ENCODE measurements around the gene PPIP5K1.

PPIP5K1 gene

DNA sequence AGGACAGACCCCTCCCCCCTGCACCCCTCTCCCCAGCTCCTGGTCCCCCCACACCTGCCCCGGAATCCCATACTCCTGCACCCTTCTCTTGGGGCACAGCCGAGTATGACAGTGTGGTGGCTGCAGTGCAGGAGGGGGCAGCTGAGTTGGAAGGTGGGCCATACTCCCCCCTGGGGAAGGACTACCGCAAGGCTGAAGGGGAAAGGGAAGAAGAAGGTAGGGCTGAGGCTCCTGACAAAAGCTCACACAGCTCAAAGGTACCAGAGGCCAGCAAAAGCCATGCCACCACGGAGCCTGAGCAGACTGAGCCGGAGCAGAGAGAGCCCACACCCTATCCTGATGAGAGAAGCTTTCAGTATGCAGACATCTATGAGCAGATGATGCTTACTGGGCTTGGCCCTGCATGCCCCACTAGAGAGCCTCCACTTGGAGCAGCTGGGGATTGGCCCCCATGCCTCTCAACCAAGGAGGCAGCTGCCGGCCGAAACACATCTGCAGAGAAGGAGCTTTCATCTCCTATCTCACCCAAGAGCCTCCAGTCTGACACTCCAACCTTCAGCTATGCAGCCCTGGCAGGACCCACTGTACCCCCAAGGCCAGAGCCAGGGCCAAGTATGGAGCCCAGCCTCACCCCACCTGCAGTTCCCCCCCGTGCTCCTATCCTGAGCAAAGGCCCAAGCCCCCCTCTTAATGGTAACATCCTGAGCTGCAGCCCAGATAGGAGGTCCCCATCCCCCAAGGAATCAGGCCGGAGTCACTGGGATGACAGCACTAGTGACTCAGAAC lies 62.8 kb downstream of the PPIP5K1 start:
- Histone ChIP-seq H3K27me3 (no peaks in the 10 kb centered on the region), H3K9me3 (peaks cover 0 to 20% (median 0%) of the 10 kb centered on the region in 3 donors), H3K27ac (no peak overlapping the region), H3K4me1 (no peaks in the 10 kb centered on the region), H3K36me3 (peaks cover 28 to 63% (median 41%) of the 10 kb centered on the region in 3 donors), H3K4me3 (no peak overlapping the region)
- no peak for DNase-seq
- TF ChIP-seq, protein P1, sequence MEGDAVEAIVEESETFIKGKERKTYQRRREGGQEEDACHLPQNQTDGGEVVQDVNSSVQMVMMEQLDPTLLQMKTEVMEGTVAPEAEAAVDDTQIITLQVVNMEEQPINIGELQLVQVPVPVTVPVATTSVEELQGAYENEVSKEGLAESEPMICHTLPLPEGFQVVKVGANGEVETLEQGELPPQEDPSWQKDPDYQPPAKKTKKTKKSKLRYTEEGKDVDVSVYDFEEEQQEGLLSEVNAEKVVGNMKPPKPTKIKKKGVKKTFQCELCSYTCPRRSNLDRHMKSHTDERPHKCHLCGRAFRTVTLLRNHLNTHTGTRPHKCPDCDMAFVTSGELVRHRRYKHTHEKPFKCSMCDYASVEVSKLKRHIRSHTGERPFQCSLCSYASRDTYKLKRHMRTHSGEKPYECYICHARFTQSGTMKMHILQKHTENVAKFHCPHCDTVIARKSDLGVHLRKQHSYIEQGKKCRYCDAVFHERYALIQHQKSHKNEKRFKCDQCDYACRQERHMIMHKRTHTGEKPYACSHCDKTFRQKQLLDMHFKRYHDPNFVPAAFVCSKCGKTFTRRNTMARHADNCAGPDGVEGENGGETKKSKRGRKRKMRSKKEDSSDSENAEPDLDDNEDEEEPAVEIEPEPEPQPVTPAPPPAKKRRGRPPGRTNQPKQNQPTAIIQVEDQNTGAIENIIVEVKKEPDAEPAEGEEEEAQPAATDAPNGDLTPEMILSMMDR (IDR thresholded peaks at IDR 0.05), result no peak
- intact Hi-C loops (cut with DNase I; ENCODE audit: low total_unique reads), result no loop called here

DNA sequence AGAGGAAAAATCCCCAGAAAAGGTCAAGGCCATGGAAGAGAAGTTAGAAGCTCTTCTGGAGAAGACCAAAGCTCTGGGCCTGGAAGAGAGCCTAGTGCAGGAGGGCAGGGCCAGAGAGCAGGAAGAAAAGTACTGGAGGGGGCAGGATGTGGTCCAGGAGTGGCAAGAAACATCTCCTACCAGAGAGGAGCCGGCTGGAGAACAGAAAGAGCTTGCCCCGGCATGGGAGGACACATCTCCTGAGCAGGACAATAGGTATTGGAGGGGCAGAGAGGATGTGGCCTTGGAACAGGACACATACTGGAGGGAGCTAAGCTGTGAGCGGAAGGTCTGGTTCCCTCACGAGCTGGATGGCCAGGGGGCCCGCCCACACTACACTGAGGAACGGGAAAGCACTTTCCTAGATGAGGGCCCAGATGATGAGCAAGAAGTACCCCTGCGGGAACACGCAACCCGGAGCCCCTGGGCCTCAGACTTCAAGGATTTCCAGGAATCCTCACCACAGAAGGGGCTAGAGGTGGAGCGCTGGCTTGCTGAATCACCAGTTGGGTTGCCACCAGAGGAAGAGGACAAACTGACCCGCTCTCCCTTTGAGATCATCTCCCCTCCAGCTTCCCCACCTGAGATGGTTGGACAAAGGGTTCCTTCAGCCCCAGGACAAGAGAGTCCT lies 63.6 kb downstream of the PPIP5K1 start:
- intact Hi-C loops (cut with DNase I; ENCODE audit: low total_unique reads), result no loop called here
- Histone ChIP-seq H3K9me3 (peaks cover 0 to 20% (median 0%) of the 10 kb centered on the region in 3 donors), H3K36me3 (peaks cover 36 to 71% (median 49%) of the 10 kb centered on the region in 3 donors), H3K4me3 (no peak overlapping the region), H3K4me1 (no peaks in the 10 kb centered on the region), H3K27ac (no peak overlapping the region), H3K27me3 (no peaks in the 10 kb centered on the region)
- no peak for DNase-seq
- TF ChIP-seq, protein P1 (IDR thresholded peaks at IDR 0.05), result no peak

DNA sequence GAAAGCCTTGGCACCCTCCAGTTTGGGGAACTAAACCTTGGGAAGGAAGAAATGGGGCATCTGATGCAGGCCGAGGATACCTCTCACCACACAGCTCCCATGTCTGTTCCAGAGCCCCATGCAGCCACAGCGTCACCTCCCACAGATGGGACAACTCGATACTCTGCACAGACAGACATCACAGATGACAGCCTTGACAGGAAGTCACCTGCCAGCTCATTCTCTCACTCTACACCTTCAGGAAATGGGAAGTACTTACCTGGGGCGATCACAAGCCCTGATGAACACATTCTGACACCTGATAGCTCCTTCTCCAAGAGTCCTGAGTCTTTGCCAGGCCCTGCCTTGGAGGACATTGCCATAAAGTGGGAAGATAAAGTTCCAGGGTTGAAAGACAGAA lies 64.9 kb downstream of the PPIP5K1 start:
- Histone ChIP-seq H3K27me3 (no peaks in the 10 kb centered on the region), H3K27ac (no peak overlapping the region), H3K4me1 (no peaks in the 10 kb centered on the region), H3K9me3 (peaks cover 0 to 20% (median 0%) of the 10 kb centered on the region in 3 donors), H3K36me3 (peaks cover 45 to 81% (median 62%) of the 10 kb centered on the region in 3 donors), H3K4me3 (no peak overlapping the region)
- TF ChIP-seq, protein P1 (IDR thresholded peaks at IDR 0.05), result no peak
- intact Hi-C loops (cut with DNase I; ENCODE audit: low total_unique reads), result no loop called here
- DNase-seq, result no peak

DNA sequence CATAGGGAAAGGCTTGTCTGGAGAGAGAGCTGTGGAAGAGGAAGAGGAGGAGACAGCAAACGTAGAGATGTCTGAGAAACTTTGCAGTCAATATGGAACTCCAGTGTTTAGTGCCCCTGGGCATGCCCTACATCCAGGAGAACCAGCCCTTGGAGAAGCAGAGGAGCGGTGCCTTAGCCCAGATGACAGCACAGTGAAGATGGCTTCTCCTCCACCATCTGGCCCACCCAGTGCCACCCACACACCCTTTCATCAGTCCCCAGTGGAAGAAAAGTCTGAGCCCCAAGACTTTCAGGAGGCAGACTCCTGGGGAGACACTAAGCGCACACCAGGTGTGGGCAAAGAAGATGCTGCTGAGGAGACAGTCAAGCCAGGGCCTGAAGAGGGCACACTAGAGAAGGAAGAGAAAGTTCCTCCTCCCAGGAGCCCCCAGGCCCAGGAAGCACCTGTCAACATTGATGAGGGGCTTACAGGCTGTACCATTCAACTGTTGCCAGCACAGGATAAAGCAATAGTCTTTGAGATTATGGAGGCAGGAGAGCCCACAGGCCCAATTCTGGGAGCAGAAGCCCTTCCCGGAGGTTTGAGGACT lies 65.7 kb downstream of the PPIP5K1 start:
- TF ChIP-seq, protein P1 (IDR thresholded peaks at IDR 0.05), result no peak
- intact Hi-C loops (cut with DNase I; ENCODE audit: low total_unique reads), result no loop called here
- peaks cover 0 to 20% (median 0%) of the 10 kb centered on the region in 3 donors for H3K9me3 ChIP-seq
- H3K4me3 ChIP-seq, result no peak overlapping the region
- peaks cover 45 to 77% (median 57%) of the 10 kb centered on the region in 3 donors for H3K36me3 ChIP-seq
- H3K4me1 ChIP-seq, result peaks cover 0 to 1% (median under 1%) of the 10 kb centered on the region in 4 donors
- no peak for DNase-seq
- H3K27me3 ChIP-seq, result no peaks in the 10 kb centered on the region
- no peak overlapping the region for H3K27ac ChIP-seq

DNA sequence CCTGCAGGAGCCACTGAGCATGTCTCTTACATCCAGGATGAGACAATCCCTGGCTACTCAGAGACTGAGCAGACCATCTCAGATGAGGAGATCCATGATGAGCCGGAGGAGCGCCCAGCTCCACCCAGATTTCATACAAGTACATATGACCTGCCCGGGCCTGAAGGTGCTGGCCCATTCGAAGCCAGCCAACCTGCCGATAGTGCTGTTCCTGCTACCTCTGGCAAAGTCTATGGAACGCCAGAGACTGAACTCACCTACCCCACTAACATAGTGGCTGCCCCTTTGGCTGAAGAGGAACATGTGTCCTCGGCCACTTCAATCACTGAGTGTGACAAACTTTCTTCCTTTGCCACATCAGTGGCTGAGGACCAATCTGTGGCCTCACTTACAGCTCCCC lies 66.4 kb downstream of the PPIP5K1 start:
- H3K36me3 ChIP-seq, result peaks cover 45 to 76% (median 57%) of the 10 kb centered on the region in 3 donors

More for the DNA sequence above, 66.4 kb downstream of the PPIP5K1 start:
- intact Hi-C loops (cut with DNase I; ENCODE audit: low total_unique reads), result no loop called here
- Histone ChIP-seq H3K27ac (no peak overlapping the region), H3K4me1 (peaks cover 0 to 8% (median 3%) of the 10 kb centered on the region in 4 donors), H3K4me3 (no peak overlapping the region), H3K27me3 (no peaks in the 10 kb centered on the region), H3K9me3 (peaks cover 0 to 20% (median 0%) of the 10 kb centered on the region in 3 donors)
- TF ChIP-seq, protein P1 (IDR thresholded peaks at IDR 0.05), result no peak
- no peak for DNase-seq
